GM18519 (cell line): ENCODE data around the gene CD300H.

Experiments
- ATAC-seq: cut with Tn5 transposase; IDR thresholded peaks from one replicate; pipeline ENCODE4 v1.9.1; 2021; ENCODE audit warnings: mild to moderate bottlenecking, moderate library complexity; ENCODE audit not compliant: unreplicated experiment, low FRiP score

CD300H gene

DNA sequence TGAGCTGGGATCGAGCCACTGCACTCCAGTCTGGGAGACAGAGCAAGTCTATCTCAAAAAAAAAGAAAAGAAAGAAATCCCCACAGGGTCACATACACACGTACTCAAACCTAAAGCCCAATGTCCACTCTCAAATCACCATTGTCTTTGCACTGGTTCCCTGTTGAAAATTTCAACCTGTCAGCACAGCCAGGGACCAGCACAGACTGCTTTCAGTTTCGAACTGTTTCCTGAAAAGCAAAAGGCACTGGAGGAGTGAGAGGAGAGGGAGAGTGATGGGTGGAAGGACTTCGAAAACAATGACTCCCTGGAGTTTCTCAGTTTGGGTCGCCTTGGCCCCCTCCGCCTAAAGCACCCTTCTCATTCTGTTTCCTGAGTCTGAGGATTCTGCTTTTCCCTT, 12.4 kb downstream of the CD300H start:
- ATAC-seq, result no peak

DNA sequence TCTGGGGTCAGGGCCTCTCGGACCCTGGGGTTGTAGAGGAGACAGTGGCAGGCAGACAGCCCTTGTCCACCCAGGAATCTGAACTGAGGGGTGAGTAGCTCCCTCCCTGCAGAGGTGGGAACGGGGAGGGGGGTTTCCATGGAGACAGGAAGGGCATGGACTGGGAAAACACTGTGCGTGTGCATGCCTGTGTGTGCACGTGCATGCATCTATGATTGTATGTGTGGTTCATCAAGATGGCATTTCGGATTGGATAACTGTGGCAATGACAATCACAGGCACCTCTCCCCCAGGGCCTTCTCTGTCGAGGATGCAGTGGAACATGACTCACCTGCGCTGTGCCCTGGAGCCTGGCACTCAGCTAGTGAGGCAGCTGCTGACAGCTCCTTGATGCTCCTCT, 15.3 kb downstream of the CD300H start:
- ATAC-seq, result no peak

DNA sequence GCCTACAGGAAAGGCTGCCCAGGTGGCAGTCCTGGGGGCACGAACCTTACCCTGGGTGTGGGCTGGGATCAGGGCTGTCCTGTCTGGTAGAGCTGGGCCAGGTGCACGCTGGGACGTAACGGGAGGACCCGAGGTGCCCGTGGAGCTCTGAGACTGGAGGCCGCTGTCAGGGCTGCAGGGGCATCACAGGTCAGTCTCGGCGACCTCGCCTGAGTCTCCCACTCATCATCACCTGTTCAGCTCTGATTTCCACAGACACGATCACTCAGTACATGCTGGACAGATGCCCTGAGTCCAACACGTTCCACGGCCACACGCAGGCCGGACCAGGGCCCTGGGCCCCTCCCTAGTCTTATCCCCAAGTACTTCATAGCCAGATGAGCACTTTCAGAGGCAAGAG, 16.7 kb downstream of the CD300H start:
- ATAC-seq, result no peak

DNA sequence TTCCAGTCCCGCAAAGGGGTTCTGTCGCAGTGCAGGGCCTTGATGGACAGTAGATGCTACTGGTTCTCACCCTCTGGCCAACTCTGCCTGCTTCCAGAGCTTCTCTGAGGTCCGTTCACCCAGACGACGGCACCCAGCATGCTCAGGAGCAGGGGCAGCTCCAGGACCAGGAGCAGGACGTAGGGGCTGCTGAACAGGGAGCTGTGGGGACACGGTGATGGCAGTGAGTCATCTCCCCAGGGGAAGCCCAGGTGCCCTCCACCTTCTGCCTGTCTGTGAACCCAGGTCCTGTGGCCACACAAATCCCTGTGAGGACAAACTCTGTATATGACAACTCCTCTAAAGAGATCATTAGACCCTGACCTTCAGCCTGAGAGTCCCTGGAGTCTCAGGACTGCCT, 18.0 kb downstream of the CD300H start:
- ATAC-seq, result no peak

DNA sequence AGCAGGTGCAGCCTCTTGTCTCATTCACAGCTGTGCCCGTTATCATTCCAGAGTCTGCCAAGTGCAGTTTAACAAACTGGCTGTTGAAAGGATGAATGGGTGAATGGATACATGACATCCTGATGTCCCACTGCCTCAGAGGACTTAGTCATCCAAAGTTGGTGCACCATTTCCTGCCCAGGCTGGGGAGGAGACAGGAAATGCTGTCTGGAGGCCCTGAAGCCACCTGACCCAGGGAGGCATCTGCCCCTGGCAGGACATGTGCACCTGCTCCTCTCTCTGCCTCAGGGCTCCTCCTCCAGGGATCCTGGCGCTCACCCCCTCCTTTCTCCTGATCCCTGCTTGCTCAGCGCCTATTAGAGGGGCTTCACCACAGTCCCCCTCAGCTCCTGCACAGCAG, 19.6 kb downstream of the CD300H start:
- ATAC-seq, result no peak

DNA sequence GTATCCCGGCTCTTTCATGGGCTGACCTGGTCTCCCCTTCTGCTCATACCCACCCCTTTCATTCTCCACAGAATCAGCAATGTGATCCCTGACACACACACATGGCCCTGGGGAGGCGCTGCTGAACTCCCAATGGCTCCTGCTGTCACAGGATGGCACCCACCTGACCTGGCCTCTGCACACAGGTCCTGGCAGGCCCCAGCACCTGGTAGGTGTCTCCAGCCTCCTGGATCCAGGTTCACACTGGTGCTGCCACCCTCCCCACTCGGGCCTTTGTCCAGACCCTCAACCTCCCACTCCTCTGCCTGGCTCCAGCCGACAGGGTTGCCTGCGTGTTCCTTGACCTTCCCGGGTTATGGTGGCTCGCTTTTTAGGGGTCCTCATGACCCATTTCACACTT, 20.0 kb downstream of the CD300H start:
- no peak for ATAC-seq

DNA sequence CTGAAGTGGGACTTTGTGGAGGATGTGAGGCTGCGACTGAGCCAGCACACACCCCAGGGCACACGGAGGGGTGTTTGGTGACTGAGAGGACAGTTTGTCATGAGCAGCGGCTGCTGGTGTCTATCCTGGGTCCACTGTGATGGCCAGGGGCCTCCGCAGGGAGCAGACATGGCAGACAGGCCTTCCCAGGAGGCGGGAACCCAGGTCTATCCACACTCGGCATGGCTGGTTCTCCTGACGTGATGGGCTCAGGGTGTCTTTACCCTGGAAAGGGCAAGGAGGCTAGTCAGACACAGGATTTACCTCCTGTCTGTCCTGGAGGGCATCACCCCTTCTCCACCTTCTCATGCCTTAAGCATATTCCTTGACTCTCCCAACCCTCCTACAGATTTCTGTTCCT, 20.7 kb downstream of the CD300H start:
- ATAC-seq, result no peak

DNA sequence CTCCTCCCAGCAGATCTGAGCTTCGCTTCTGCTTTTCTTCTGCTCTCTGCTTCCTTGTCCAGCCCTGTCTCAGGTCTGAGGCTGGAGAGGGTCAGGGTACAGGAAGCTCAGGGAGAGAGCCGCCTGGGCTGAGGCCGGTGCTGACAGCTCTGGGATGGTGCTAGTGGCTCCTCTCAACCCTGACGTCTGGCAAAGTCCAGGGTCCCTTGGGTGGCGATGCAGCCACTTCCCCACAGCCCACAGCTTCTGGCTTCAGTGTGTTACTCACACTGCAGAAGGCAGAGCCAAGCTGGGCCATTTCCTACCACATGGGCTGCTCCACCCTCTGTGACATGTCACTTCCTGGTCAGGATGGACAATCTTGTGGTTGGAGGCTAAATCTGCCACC, 21.5 kb downstream of the CD300H start, which contains the start of gene CD300C:
Gene CD300C, minus strand, starts transcription at position 273 of the 388 bp plus-strand sequence. CDS start 333 bp downstream, outside the sequence.
- ATAC-seq, result no peak

DNA sequence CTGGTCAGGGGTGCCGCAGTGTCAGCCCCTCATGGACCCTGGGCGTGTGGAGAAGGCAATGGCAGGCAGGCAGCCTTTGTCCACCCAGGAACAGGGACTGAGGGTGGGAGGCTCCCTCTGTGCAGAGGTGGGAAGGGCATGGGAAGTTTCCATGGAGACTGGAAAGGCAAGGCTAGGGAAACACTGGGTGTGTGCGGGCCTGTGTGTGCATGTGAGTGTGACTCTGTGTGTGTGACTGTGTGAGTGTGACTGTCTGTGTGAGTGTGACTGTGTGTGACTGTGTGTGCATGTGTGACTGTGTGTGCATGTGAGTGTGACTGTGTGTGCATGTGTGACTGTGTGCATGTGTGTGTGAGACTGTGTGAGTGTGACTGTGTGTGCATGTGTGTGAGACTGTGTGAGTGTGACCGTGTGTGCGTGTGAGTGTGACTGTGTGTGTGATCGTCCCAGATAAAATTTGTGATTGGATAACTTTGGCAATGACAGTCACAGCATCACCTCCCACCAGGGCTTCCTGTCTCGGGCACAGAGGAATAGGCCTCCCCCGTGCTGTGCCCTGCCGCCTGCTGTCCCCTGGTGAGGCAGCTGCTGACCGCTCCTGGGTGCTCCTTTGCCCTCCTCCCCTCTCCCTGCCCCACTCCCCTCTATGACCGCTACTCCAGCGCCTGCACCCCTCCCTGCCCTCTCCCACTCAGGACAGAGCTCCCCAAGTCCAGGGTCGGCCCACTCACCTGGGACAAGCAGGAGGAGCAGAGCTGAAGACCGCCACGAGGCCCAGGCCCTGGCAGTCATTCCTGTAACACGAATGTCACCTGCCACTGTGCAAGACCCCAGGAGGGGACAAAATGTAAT, 22.1 kb downstream of the CD300H start:
- no peak for ATAC-seq

DNA sequence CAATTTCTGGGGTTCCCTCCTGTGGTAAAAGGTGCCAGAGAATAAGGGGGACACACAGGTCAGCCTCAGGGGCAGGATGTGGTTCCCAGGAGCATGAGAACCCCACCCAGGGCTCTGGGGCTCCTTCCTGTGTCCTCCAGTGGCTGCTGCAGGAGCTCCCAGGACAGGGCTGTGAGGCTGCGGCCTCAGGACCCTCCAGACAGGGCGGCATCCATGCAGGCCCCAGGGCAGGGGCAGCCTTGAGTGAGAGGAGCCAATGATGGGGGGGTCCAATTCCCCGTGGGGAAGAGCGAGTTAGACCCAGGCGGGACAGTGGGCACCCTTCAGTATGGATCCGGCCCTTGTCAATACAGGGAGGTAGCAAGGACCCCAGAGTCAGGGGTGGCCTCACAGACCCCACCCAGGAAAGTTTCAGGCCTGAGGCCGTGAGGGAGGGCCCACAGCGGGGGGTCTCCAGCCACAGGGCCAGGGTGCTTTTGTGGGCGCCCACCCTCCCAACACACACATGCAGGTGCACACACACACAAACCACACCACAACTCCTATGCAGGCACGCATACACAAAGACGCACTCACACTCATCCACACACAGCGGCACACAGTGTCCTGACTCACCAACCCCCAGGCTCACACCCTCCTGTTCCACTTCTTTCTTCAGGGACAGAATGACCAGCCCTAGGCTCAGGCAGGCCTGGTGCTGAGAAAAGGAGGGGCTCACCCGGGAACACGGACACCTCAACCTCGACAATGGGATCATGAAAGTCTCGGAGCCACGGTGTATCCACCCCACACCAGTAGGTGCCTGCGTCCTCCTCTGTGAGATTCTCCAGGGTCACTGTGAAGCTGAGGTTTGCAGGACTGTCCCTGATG, 23.2 kb downstream of the CD300H start:
- ATAC-seq, result no peak

DNA sequence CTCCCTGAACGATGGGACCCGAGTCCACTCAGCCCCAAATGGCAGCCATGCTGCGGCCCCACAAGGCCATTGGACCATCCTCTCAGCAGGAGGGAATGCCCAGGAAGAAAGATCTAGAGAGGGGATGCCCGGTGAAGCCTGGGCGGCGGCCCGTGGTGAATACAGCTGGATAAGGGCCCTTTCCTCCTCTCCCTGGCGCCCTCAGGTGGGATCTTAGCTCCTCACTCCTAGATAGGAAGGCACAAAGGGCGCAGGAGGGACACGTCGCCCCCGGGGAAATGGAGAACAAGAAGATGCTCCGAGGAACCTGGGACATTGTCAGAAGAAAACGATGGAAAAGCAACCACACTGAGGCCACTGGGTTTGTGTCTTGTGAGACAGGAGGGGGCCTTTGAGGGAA, 23.9 kb downstream of the CD300H start:
- no peak for ATAC-seq

DNA sequence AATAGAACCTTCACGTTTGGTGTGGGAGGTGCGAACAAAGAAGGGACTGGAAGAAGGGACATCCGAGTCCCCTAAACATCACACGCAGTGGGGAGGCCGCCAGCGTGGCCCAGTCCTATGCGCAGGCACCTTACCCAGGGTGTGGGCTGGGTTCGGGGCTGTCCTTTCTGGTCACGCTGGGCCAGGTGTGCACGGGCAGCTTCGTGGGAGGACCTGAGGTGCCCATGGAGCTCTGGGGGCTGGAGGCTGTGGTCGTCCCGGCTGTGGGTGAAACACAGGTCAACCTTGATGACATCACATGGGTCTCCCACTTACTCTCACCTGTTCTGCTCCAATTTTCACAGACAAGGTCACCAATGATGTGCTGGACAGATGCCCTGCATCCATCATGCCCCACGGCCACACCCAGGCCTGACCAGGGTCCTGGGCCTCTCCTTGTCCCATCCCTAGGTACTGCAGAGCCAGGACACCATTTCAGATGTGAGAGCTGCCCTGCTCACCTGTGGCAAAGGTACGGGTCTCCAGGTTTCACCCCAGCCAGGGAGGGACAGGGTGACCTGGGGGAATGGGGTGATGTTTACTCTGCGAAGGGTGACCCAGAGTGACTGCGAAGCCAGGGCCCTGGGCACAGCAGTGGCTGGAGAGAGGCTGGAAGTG, 24.5 kb downstream of the CD300H start:
- no peak for ATAC-seq

DNA sequence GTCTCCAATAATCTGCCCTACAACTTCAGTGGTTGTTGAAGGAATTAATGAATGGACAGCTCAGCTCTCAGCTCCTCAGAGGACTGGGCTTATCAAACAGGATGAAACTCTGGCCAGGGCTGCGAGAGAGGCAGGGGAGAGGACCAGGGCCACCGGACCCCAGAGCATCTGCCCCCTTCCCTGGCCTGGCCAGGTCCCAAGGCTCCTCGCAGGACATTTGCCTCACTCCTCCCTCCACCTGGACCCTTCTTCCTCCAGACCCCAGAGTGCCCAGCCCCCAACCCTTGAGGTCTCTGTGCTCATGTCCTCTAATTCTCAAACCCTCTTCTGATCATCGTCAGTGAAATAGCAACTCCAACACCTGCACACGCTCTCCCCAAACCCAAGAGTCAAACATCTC, 25.1 kb downstream of the CD300H start:
- no peak for ATAC-seq

DNA sequence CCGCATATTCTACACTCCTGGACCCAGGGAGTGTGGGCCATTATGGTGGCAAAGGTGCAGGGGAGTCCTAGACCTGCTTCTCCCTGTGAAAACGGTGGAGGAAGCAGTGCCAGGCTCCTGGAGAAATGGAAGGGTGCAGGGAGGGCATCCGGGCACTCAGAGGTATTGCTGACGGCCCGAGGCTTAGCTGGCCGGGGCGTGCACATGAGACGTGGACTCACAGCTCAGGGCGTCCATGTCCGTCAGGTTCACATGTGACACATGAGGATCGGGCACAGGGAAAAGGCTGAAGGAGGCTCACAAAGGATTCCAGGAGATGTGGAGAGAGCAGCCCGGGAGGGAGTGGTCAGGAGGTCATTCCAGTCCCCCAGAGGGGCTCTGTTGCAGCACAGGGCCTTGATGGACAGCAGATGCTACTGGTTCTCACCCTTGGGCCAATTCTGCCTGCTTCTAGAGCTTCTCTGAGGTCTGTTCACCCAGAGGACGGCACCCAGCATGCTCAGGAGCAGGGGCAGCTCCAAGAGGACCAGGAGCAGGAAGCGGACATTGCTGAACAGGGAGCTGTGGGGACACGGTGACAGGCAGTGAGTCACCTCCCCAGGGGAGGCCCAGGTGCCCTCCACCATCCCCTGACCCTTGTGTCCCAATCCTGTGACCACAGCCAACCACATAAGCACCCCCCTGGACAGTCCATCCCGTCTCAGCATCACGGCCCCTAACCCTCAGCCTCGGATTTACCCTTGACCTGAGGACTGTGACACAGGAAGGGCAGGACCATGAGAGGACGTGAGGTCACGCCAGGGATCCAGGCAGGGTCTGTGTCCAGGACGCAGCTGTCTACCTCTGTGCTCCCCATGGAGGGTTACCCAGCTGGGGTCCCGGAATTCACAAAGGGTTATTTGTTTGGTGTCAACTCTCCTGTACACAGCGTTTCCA, 25.9 kb downstream of the CD300H start:
- ATAC-seq, result no peak

DNA sequence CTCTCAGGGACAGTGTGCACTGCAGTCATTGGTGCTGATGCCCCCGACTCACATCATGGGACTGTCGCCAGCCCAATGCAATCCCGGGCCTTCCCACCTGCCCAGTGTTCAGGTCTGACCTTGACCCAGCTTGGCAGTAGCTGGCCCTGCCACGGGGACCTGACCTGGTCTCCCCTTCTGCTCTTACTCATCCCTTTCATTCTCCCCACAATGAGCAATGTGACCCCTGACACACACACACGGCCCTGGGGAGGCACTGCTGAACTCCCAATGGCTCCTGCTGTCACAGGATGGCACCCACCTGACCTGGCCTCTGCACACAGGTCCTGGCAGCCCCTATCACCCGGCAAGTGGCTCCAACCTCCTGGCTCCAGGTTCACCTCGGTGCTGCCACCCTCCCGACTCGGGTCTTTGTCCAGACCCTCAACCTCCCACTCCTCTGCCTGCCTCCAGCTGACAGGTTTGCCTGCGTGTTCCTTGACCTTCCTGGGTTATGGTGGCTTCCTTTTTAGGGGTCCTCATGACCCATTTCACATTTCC, 28.0 kb downstream of the CD300H start:
- ATAC-seq, result no peak

DNA sequence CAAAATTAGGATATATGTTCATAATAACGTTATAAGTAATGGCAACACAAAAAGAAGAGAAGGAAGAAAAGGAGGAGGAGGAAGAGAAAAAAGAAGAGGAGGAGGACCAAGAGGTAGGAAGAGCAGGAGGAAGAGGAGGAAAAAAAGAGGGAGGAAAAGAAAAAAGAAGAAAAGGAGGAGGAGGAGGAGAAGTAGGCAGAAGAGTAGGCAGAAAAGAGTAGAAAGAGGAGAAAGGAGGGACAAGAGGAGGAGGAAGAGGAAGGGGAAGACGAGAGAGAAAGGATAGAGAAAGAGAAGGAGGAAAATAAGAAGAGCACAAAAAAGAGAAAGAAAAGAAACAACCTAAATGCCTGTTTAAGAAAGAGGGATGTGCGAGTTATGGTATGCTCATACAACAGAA, 30.4 kb downstream of the CD300H start:
- ATAC-seq, result no peak

DNA sequence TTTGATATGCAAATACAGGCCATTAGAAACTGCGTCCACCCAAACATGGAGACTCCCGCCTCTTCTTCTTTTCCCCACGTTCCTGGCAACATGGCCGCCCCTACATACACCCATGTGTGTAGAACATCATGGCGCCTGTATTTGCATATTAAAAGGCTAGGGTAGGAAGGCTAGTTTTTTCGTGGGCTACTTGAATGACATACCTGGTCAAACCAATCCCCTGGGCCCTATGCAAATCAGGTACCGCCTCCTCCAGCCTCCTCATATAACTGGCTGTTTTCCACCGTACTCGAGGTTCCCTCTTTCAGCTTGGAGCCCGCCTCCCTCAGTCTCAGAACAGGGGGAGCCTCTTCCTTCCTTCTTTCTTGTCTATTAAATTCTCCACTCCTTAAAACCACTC, 35.2 kb downstream of the CD300H start:
- no peak for ATAC-seq

DNA sequence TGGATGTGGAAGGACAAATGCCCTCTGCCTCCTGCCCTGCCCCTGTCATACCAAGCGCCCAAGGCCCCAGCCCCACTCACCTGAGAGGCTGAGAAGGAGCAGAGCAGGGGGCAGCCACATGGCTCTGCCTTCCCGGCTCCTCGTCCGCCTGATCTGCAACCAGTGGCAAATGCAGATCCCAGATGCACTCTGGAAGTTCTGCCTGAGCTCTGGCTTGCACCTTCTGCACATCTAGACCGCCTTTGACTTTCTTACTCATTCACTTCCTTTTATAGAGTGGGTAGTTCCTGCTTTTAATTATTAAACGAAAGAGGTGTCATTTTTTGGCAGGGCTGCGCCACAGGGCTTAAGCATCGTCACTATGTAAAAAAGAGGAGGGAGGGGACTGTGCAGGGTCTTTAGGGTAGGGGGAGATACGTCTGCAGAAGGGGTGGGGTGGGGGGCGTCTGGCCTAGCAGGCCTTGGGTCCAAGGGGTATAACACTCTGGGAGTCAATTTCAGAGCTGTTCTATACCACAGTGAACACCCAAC, 36.0 kb downstream of the CD300H start, which contains the start of gene CD300LB:
Gene CD300LB, minus strand, starts transcription at position 245 of the 531 bp plus-strand sequence. Its CDS starts 125 bp downstream, at position 120.
- no peak for ATAC-seq

DNA sequence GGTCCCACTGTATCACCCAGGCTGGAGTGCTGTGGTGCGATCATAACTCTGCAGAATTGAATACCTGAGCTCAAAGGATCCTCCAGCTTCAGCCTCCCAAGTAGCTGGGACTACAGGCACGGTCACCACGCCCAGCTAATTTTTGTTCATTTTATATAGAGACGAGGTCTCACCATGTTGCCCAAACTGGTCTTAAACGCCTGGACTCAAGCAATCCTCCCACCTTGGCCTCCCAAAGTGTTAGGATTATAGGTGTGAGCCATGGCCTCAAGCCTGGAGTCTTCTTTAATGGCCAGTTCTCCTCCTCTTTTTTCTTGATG, 36.5 kb downstream of the CD300H start:
- ATAC-seq, result no peak

DNA sequence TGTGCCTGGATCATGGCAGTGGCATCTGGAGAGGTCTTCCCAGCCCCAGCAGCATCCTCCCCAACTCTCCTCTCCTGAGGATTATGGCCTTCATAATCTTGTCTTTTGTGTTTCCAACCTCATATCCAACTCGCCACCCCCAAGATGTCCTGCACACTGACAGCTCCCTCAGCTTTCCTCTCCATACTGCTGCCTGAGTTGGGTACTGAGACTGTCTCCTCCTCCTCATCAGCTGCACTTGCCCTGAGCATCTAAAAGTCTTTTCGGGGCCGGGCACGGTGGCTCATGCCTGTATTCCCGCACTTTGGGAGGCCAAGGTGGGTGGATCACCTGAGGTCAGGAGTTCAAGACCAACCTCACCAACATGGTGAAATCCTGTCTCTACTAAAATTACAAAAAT, 38.1 kb downstream of the CD300H start:
- no peak for ATAC-seq
